Mucosa of rectum (tissue), 2 donors: ENCODE data around the gene CBLL1.

ENCODE experiments used
- H3K27ac ChIP-seq, 2 donors: one replicate each; pipeline ENCODE4 v1.7.0; 2013; ENCODE audit warnings: inconsistent platforms in 2 of 2, low read depth in 2 of 2, low read length in 2 of 2
- H3K27me3 ChIP-seq, 2 donors: one replicate each; pipeline ENCODE4 v1.7.0; 2013; ENCODE audit warnings: low read length in 2 of 2; ENCODE audit not compliant: control insufficient read depth in 2 of 2, insufficient read depth in 2 of 2
- H3K36me3 ChIP-seq, 2 donors: one replicate each; pipeline ENCODE4 v1.7.0; 2013; ENCODE audit warnings: low read length in 2 of 2; ENCODE audit not compliant: control insufficient read depth in 2 of 2, insufficient read depth in 2 of 2
- H3K4me1 ChIP-seq, 2 donors: one replicate each; pipeline ENCODE4 v1.7.0; 2013; ENCODE audit warnings: low read length in 2 of 2, mild to moderate bottlenecking in 1 of 2; ENCODE audit not compliant: control insufficient read depth in 2 of 2, insufficient read depth in 2 of 2
- H3K4me3 ChIP-seq, 2 donors: one replicate each; pipeline ENCODE4 v1.7.0; 2013; ENCODE audit warnings: low read length in 2 of 2
- H3K9ac ChIP-seq, 2 donors: one replicate each; pipeline ENCODE4 v1.7.0; 2013; ENCODE audit warnings: low read length in 2 of 2, low read depth in 1 of 2, mild to moderate bottlenecking in 1 of 2
- H3K9me3 ChIP-seq, 2 donors: one replicate each; pipeline ENCODE4 v1.7.0; 2013; ENCODE audit warnings: low read length in 2 of 2; ENCODE audit not compliant: control insufficient read depth in 2 of 2
- donor health status: healthy.
- donor health status: Normal muscosa, but diverticular disease.

Gene CBLL1

DNA sequence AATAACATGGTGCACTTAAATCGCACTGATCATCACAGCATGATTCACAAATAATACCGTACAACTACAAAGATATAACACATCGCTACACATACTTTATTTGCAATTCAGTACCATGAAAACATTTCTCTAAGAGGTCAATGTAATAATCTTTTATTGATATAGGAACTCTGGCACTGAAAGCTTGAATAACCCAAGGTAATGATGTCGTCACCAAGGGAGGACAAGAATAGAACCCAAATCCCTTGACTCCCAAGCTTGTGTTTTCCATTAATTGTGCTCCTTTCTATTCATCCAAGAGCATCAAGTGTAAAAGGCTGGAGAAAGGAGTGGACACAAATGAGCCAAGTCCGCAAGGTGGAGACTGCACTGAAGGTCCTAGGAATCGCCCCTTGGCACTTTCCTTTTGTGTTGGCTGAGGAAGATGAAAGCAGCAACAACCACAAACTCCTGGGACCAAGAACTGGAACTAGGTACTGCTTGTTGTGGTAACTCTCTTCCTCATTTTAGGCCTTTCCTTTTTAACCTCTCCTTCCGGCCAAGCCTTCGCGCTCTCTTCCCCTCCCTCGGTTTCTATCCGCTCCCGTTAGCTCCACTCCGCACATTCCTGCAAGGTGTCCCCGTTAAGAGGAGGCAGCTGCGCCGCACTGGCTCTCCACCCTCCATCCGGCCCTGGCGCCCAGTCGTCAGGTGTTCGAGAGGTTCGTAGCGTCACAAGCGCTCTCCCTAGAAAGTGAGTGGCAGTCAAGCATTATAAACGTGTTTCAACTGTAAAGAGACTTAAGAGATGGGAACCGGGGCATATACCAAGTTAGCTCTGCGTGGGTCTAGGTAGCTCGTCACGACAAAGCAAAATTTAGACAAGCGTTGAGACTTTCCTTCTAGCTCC is 1.0 kb upstream of the CBLL1 start:
- Histone ChIP-seq H3K27ac (peak overlapping the region; percentile 97 to 98), H3K36me3 (no peaks in the 10 kb centered on the region), H3K27me3 (no peaks in the 10 kb centered on the region), H3K9ac (peak overlapping the region; percentile 66 to 82), H3K4me1 (peaks cover 15 to 23% of the 10 kb centered on the region in 2 donors), H3K4me3 (peak overlapping the region; percentile 91 to 96), H3K9me3 (no peaks in the 10 kb centered on the region)

DNA sequence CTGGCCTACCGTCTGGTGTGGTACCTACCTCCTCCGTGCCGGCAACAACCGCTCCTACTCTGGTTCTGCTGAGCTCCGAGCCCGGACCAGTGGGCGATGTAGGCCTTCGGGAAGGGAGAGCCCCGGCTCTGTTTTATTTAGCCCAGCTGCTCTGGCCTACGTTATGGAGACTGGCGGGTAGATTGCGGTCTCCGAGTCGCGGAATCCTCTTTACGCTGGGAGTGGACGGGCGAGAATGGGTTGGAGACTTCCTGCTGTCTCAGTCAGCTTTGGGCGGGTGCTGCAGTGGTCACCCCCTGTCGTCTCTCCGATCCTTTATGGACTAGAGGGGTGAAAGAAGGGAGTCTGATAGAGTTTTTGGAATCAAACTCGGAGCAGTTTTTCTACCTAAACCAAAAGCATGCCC is 406 bp downstream of the CBLL1 start:
- no peaks in the 10 kb centered on the region for H3K27me3 ChIP-seq
- peak overlapping the region; percentile 97 to 98 for H3K27ac ChIP-seq

DNA sequence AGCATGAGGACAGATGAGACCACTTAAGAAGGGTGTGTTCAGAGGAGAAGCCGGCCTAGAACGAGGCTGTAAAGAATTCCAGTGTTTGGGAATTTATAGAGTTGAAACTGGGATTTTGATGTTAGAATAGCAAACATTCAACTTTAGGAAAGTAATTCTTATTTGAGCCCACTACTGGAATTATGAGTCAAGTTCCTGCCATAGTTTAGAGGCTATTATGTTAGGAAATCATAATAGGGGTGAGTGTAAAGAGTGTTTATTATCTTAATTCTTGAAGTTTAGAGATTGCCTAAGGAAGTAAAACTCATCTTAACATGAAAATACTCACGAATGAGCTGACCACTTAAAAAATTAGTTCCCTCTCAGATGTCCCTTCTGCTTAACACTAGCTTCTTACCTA is 2.1 kb downstream of the CBLL1 start:
- H3K4me1 ChIP-seq: peaks cover 15 to 23% of the 10 kb centered on the region in 2 donors
- H3K27ac ChIP-seq: no peak overlapping the region
- peaks cover 6 to 9% of the 10 kb centered on the region in 2 donors for H3K36me3 ChIP-seq
- no peak overlapping the region for H3K4me3 ChIP-seq
- H3K9me3 ChIP-seq: no peaks in the 10 kb centered on the region
- H3K9ac ChIP-seq: no peak overlapping the region
- no peaks in the 10 kb centered on the region for H3K27me3 ChIP-seq

More for the DNA sequence above, 406 bp downstream of the CBLL1 start:
- peak overlapping the region; percentile 91 to 96 for H3K4me3 ChIP-seq
- H3K9ac ChIP-seq: peak overlapping the region; percentile 82 to 94
- H3K9me3 ChIP-seq: no peaks in the 10 kb centered on the region
- H3K36me3 ChIP-seq: peaks cover 3% of the 10 kb centered on the region in 2 donors
- peaks cover 15 to 23% of the 10 kb centered on the region in 2 donors for H3K4me1 ChIP-seq

DNA sequence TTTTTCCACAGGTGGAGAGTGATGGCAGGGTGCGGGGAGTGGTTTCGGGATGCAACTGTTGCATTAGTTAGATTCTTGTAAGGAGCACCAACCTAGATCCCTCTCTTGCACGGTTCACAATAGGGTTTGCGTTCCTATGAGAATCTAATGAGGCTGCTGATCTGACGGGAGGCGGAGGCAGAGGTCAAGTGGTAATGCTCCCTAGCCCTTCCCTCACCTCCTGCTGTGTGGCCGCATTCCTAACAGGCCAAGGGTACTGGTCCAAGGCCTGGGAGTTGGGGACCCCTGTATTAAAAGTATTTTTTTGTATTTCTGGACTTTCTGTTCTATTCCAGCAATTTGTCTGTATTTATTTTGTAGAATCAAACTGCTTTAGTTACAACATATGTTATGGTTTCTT is 7.2 kb downstream of the CBLL1 start:
- Histone ChIP-seq H3K9ac (no peak overlapping the region), H3K27me3 (no peaks in the 10 kb centered on the region), H3K4me3 (no peak overlapping the region), H3K4me1 (no peaks in the 10 kb centered on the region), H3K27ac (no peak overlapping the region), H3K9me3 (no peaks in the 10 kb centered on the region), H3K36me3 (peaks cover 32 to 39% of the 10 kb centered on the region in 2 donors)

DNA sequence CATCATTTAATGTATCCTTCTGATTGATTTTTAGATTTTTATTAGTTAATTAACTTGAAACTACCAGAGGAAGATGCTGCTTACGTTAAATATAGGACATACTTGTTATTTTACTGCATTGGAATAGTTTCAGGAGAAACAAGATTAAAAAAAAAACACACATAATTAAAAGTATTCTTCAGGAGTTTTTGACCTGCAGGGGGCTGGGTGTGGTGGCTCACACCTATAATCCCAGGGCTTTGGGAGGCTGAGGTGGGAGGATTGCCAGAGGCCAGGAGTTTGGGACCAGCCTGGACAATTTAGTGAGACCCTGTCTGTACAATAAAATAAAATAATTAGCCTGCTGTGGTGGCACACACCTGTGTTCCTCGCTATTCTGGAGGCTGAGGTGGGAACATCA is 10.7 kb downstream of the CBLL1 start:
- Histone ChIP-seq H3K4me3 (no peak overlapping the region), H3K9ac (no peak overlapping the region), H3K27ac (no peak overlapping the region), H3K4me1 (no peaks in the 10 kb centered on the region), H3K9me3 (no peaks in the 10 kb centered on the region), H3K27me3 (no peaks in the 10 kb centered on the region), H3K36me3 (peaks cover 52 to 64% of the 10 kb centered on the region in 2 donors)

DNA sequence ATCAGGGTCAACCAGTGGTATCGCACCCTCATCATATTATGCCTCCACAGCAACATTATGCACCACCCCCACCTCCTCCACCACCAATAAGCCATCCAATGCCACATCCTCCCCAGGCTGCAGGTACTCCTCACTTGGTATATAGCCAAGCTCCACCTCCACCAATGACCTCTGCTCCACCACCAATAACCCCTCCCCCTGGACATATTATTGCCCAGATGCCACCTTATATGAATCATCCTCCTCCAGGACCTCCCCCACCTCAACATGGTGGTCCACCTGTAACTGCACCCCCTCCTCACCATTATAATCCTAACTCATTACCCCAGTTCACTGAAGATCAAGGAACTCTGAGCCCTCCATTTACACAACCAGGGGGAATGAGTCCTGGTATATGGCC is 14.7 kb downstream of the CBLL1 start:
- H3K4me3 ChIP-seq: no peak overlapping the region
- H3K4me1 ChIP-seq: no peaks in the 10 kb centered on the region
- H3K9ac ChIP-seq: no peak overlapping the region
- H3K36me3 ChIP-seq: peaks cover 40 to 49% of the 10 kb centered on the region in 2 donors
- H3K27ac ChIP-seq: no peak overlapping the region
- no peaks in the 10 kb centered on the region for H3K9me3 ChIP-seq
- H3K27me3 ChIP-seq: no peaks in the 10 kb centered on the region

DNA sequence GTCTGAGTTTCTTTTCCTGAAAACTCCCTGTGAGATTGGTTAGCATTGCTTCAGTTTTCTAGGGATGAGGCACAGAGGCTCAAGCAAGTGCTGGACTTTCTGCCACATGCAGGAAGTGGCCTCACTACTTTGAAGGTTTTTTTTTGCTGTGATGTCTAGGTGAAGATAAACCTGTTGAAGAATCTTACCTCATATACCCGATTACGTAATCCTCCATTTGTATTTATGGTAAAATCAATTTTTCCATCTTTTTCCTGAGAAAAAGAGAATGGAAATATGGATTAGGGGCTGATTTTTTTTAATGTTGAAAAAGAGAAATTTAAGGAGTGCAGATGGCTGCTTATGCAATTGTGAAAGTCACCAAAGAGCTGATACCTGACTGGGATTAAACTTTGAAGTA is 23.4 kb downstream of the CBLL1 start:
- Histone ChIP-seq H3K27ac (no peak overlapping the region), H3K27me3 (no peaks in the 10 kb centered on the region), H3K9me3 (no peaks in the 10 kb centered on the region), H3K9ac (no peak overlapping the region), H3K4me1 (no peaks in the 10 kb centered on the region), H3K4me3 (no peak overlapping the region), H3K36me3 (peaks cover 10 to 22% of the 10 kb centered on the region in 2 donors)

DNA sequence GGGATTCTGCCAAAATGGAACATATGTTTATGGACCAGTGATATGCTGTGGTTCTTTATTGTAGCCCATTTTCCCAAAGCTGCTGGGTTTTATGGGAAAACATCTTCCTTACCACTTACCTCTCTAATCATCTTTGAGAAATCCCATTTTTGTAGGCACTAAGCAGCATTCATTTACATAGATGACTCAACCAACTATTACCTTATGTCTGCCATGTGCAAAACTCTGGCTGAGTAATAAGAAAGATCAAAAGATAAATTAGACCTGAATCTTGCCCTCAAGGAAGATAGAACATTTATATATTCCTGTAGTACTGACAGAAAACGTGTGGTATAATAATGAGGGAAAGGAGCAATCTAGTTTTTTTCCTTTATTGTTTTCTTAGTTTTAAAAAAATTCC is 24.3 kb downstream of the CBLL1 start:
- H3K27ac ChIP-seq: no peak overlapping the region
- H3K9me3 ChIP-seq: no peaks in the 10 kb centered on the region
- no peaks in the 10 kb centered on the region for H3K4me1 ChIP-seq
- H3K4me3 ChIP-seq: no peak overlapping the region
- no peaks in the 10 kb centered on the region for H3K27me3 ChIP-seq
- H3K36me3 ChIP-seq: peaks cover 10 to 23% of the 10 kb centered on the region in 2 donors
- no peak overlapping the region for H3K9ac ChIP-seq

DNA sequence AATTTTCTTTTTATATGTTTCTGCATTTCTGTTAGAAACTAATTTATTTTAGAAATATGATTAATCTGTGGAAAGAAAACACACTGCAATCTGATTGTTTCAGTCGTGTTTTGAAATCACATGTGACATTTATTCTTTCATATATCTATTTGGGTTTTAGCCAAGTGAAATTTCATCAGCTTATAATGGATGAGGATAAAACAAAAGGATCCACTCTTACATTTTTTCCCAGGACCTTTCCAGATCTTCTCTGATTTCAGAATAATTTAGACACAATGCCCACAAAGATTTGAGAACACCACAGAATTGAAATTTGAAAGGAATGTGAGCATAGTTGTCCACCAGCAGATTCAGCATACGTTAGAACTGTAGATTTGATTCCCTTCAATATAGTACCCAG is 29.1 kb downstream of the CBLL1 start:
- H3K4me3 ChIP-seq: no peak overlapping the region
- no peak overlapping the region for H3K27ac ChIP-seq
- H3K27me3 ChIP-seq: no peaks in the 10 kb centered on the region
- H3K4me1 ChIP-seq: no peaks in the 10 kb centered on the region
- peaks cover 12 to 39% of the 10 kb centered on the region in 2 donors for H3K36me3 ChIP-seq
- no peaks in the 10 kb centered on the region for H3K9me3 ChIP-seq
- H3K9ac ChIP-seq: no peak overlapping the region

DNA sequence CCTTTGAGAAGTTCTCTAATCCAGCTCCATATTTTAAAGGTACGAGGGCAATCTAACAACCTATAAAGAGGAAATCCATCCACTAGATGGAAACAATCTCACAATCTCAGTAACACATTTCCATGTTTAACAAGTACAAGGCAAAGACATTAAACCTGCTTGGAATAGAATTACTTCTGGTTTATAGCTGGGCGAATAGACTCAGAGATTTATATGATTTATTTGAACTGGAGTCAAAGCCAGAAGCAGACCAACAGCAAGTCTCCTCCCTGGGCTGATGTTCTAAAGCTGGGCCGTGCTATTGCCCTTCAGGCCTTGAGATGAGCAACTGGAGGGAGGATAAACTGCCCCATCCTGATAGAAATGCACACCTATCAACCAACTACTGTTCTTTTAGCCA is 33.8 kb downstream of the CBLL1 start:
- peaks cover 5 to 28% of the 10 kb centered on the region in 2 donors for H3K36me3 ChIP-seq
- no peaks in the 10 kb centered on the region for H3K27me3 ChIP-seq
- H3K4me1 ChIP-seq: peaks cover 0 to 5% of the 10 kb centered on the region in 2 donors
- H3K9ac ChIP-seq: no peak overlapping the region
- H3K27ac ChIP-seq: peak overlapping the region in 1 of 2 donors; percentile 29
- no peaks in the 10 kb centered on the region for H3K9me3 ChIP-seq
- no peak overlapping the region for H3K4me3 ChIP-seq
